SK-N-SH (cell line): ENCODE results near the gene FAT1. TPM values are rescaled to one million over a fixed set of nuclear protein-coding genes. Genes with fewer than 3 reads are reported as not detected.

ENCODE experiments used
- CTCF ChIA-PET: fragments of 300-600, 350-600 bp; formaldehyde crosslinking; extraction: SDS; loops from one replicate; lab custom pipeline; 2021; lab: Yijun Ruan, JAX
- POLR2A ChIA-PET: fragments of 350-600 bp; sonication (Branson Sonifier 250); formaldehyde crosslinking; extraction: SDS; loops from one replicate; lab custom pipeline; 2020; ENCODE audit warnings: antibody characterized with exemption, inconsistent platforms; lab: Yijun Ruan, JAX
- DNase-seq: peaks from one replicate; pipeline ENCODE4 v3.0.0; 2012
- H2AFZ ChIP-seq: fragments of 200-600 bp; sonication (generic); 2 replicates; pipeline ENCODE4 v1.8.1; 2016; ENCODE audit warnings: antibody characterized with exemption, mild to moderate bottlenecking, low read depth
- H3F3A ChIP-seq: fragments of 200-600 bp; sonication (generic); replicated peaks from 2 replicates; pipeline ENCODE3; 2016; ENCODE audit warnings: antibody characterized with exemption, mild to moderate bottlenecking; ENCODE audit not compliant: insufficient read depth
- H3K27ac ChIP-seq, 2 experiments: fragments of 200-500 bp in 1 of 2; fragments of 200-600 bp in 1 of 2; sonication (Bioruptor generic) in 1 of 2; sonication (generic), shearing (Covaris generic) in 1 of 2; 2 replicates each; pipeline versions ENCODE4 v1.5.1 to v1.6.1; 2014 to 2016; ENCODE audit warnings: low read depth in 2 of 2, inconsistent platforms in 1 of 2, low read length in 1 of 2, mild to moderate bottlenecking in 1 of 2, mixed read lengths in 1 of 2
- H3K27me3 ChIP-seq: fragments of 200-600 bp; sonication (generic), shearing (Covaris generic); 2 replicates; pipeline ENCODE4 v1.6.1; 2016; ENCODE audit warnings: mixed run types; ENCODE audit not compliant: insufficient read depth
- H3K36me3 ChIP-seq, 2 experiments: fragments of 200-500 bp in 1 of 2; fragments of 200-600 bp in 1 of 2; sonication (Bioruptor generic) in 1 of 2; sonication (generic) in 1 of 2; replicated peaks in 1 of 2; 2 replicates each; pipeline versions ENCODE3 to v1.5.1; 2014 to 2016; ENCODE audit warnings: low read length in 1 of 2, mild to moderate bottlenecking in 1 of 2; ENCODE audit not compliant: insufficient read depth in 2 of 2, control insufficient read depth in 1 of 2
- H3K4me1 ChIP-seq, 2 experiments: fragments of 200-500 bp in 1 of 2; fragments of 200-600 bp in 1 of 2; sonication (Bioruptor generic) in 1 of 2; sonication (generic), shearing (Covaris generic) in 1 of 2; 2 replicates each; pipeline versions ENCODE4 v1.5.1 to v1.6.1; 2014 to 2016; ENCODE audit warnings: low read depth in 1 of 2, low read length in 1 of 2, mixed run types in 1 of 2; ENCODE audit not compliant: insufficient read depth in 2 of 2, control insufficient read depth in 1 of 2
- H3K4me2 ChIP-seq: fragments of 200-600 bp; sonication (generic), shearing (Covaris generic); 2 replicates; pipeline ENCODE4 v1.6.1; 2017; ENCODE audit warnings: mixed run types
- H3K4me3 ChIP-seq, 2 experiments: fragments of 200-500 bp in 1 of 2; fragments of 200-600 bp in 1 of 2; sonication (Bioruptor generic) in 1 of 2; sonication (generic), shearing (Covaris generic) in 1 of 2; 2 replicates each; pipeline versions ENCODE4 v1.5.1 to v1.8.1; 2014 to 2016; ENCODE audit warnings: low read depth in 2 of 2, inconsistent platforms in 1 of 2, low read length in 1 of 2, mild to moderate bottlenecking in 1 of 2, mixed read lengths in 1 of 2, moderate library complexity in 1 of 2
- H3K79me2 ChIP-seq: fragments of 200-600 bp; sonication (generic); 2 replicates; pipeline ENCODE4 v1.8.1; 2017; ENCODE audit warnings: mild to moderate bottlenecking; ENCODE audit not compliant: insufficient read depth
- H3K9ac ChIP-seq: fragments of 200-600 bp; sonication (generic); 2 replicates; pipeline ENCODE4 v1.6.1; 2017; ENCODE audit warnings: mixed run types
- H3K9me2 ChIP-seq: fragments of 200-600 bp; sonication (generic); 2 replicates; pipeline ENCODE4 v1.6.1; 2017; ENCODE audit warnings: mixed run types
- H3K9me3 ChIP-seq: fragments of 200-600 bp; sonication (generic); 2 replicates; pipeline ENCODE4 v1.6.1; 2017; ENCODE audit warnings: mixed run types, mild to moderate bottlenecking, moderate library complexity
- H4K20me1 ChIP-seq: fragments of 200-600 bp; sonication (generic); 2 replicates; pipeline ENCODE4 v1.6.1; 2017; ENCODE audit warnings: mild to moderate bottlenecking, mixed run types; ENCODE audit not compliant: insufficient read depth
- ELF1 ChIP-seq: IDR thresholded peaks from 2 replicates; pipeline ENCODE4 v1.4.0; 2012
- EZH2phosphoT487 ChIP-seq: fragments of 200-600 bp; sonication (generic); IDR thresholded peaks from 2 replicates; pipeline ENCODE4 v1.6.1; 2017; ENCODE audit warnings: low read depth, mixed run types, mild to moderate bottlenecking, antibody characterized with exemption, moderate library complexity, borderline replicate concordance
- FOSL2 ChIP-seq: IDR thresholded peaks from 2 replicates; pipeline ENCODE4 v1.4.0; 2012; ENCODE audit warnings: low read depth, mild to moderate bottlenecking, moderate library complexity, borderline replicate concordance
- FOXM1 ChIP-seq: IDR thresholded peaks from 2 replicates; pipeline ENCODE4 v1.4.0; 2012; ENCODE audit warnings: low read depth, mild to moderate bottlenecking
- GATA2 ChIP-seq: sonication (generic); formaldehyde crosslinking; IDR thresholded peaks from 2 replicates; pipeline ENCODE4 v1.5.0; 2020; ENCODE audit warnings: mild to moderate bottlenecking, missing genetic modification reagents
- JUND ChIP-seq: IDR thresholded peaks from 2 replicates; pipeline ENCODE4 v1.4.0; 2012
- MEF2A ChIP-seq: IDR thresholded peaks from 2 replicates; pipeline ENCODE4 v1.4.0; 2012; ENCODE audit warnings: low read depth, borderline replicate concordance
- MXI1 ChIP-seq: IDR thresholded peaks from 2 replicates; pipeline ENCODE4 v1.6.1; 2012; ENCODE audit warnings: mild to moderate bottlenecking, low read depth, low read length, improper control_type of control experiment
- NFIC ChIP-seq: IDR thresholded peaks from 2 replicates; pipeline ENCODE4 v1.4.0; 2012; ENCODE audit warnings: borderline replicate concordance
- NRF1 ChIP-seq: IDR thresholded peaks from 2 replicates; pipeline ENCODE4 v1.6.1; 2012; ENCODE audit warnings: low read depth, mild to moderate bottlenecking, low read length
- RAD21 ChIP-seq: IDR thresholded peaks from 2 replicates; pipeline ENCODE4 v1.6.1; 2012; ENCODE audit warnings: mild to moderate bottlenecking, low read length
- RXRA ChIP-seq: IDR thresholded peaks from 2 replicates; pipeline ENCODE4 v1.4.0; 2012; ENCODE audit warnings: low read depth, mild to moderate bottlenecking, borderline replicate concordance
- SIN3A ChIP-seq: IDR thresholded peaks from 2 replicates; pipeline ENCODE4 v1.6.1; 2012; ENCODE audit warnings: low read depth, mild to moderate bottlenecking, low read length, moderate library complexity, borderline replicate concordance
- TAF1 ChIP-seq: IDR thresholded peaks from 2 replicates; pipeline ENCODE4 v1.6.1; 2012; ENCODE audit warnings: low read depth, mild to moderate bottlenecking, low read length, moderate library complexity, borderline replicate concordance
- WGBS: methylation state at CpG from one replicate; pipeline ENCODE4 v1.1.6; 2017; ENCODE audit warnings: low lambda C conversion rate; 5-methylcytosine and 5-hydroxymethylcytosine counted together
- polyA plus RNA-seq, 3 experiments: library from polyadenylated mRNA; depleted of rRNA; stranded (reverse); fragments of >200 nt; gene quantifications; 2 replicates each; pipeline ENCODE4 v1.2.3, GENCODE V29; 2012
- TF ChIP-seq, protein P1 (sequence below): fragments of 200-600 bp; sonication (generic); IDR thresholded peaks from 2 replicates; pipeline ENCODE4 v1.6.1; 2017; ENCODE audit warnings: antibody characterized with exemption, mild to moderate bottlenecking, moderate library complexity
- TF ChIP-seq, protein P2 (sequence below): IDR thresholded peaks from 2 replicates; pipeline ENCODE4 v1.4.0; 2012; ENCODE audit warnings: low read depth, borderline replicate concordance
- TF ChIP-seq, protein P3 (sequence below): fragments of 150-350 bp; IDR thresholded peaks from 2 replicates; pipeline ENCODE4 v1.6.1; 2017; ENCODE audit warnings: antibody characterized with exemption, low read length, low read depth, borderline replicate concordance
- TF ChIP-seq, protein P4 (sequence below): IDR thresholded peaks from 2 replicates; pipeline ENCODE4 v1.6.1; 2012; ENCODE audit warnings: mild to moderate bottlenecking, low read depth, low read length, moderate library complexity
- TF ChIP-seq, protein P5 (sequence below): IDR thresholded peaks from 2 replicates; pipeline ENCODE4 v1.4.0; 2012; ENCODE audit warnings: low read depth, borderline replicate concordance

The FAT1 gene
- polyA plus RNA-seq, 1 of the 3 experiments (the other 2 are of a cell fraction), result 41.3 TPM

DNA sequence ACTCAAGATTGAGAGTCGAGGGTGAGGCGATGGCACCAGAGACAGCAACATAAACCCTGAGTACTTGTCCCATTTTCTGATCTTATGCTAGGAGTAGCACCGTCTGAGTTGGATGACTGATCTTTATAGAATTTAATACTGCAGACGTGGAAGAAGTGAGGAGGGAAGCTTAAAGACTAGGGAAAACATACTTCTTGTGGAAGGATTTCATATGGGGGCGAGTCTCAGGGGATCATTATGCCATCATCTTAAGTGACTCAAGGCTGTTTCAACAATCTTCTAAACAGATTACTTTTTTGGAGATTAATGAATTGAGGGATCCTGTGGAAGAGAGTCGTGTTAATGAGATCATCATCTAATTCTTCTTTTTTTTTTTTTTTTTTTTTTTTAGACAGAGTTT, 17.2 kb upstream of the FAT1 start:
- no peak for DNase-seq
- Histone ChIP-seq H3K36me3 (no peaks in the 10 kb centered on the region), H3K79me2 (no peaks in the 10 kb centered on the region), H3K27ac (no peak overlapping the region), H3K9me2 (no peaks in the 10 kb centered on the region), H2AFZ (no peak overlapping the region), H3F3A (peaks cover 5% of the 10 kb centered on the region), H4K20me1 (no peaks in the 10 kb centered on the region), H3K4me2 (no peak overlapping the region), H3K9me3 (no peaks in the 10 kb centered on the region), H3K4me1 (no peaks in the 10 kb centered on the region; a peak in 2 of 4 replicates), H3K27me3 (no peaks in the 10 kb centered on the region), H3K9ac (no peak overlapping the region), H3K4me3 (no peak overlapping the region)
- ChIA-PET POLR2A (no interaction called here), CTCF (no interaction called here)
- 37% methylated on average over 6 of the region's 6 CpGs for WGBS
- TF ChIP-seq FOSL2 (no peak), RXRA (no peak), JUND (no peak), TAF1 (no peak), RAD21 (no peak), SIN3A (no peak), MXI1 (no peak), NRF1 (no peak), EZH2phosphoT487 (no peak), GATA2 (CRISPR knock-in tag) (no peak), ELF1 (no peak), FOXM1 (no peak), NFIC (no peak), MEF2A (no peak)
- TF ChIP-seq, protein P1, sequence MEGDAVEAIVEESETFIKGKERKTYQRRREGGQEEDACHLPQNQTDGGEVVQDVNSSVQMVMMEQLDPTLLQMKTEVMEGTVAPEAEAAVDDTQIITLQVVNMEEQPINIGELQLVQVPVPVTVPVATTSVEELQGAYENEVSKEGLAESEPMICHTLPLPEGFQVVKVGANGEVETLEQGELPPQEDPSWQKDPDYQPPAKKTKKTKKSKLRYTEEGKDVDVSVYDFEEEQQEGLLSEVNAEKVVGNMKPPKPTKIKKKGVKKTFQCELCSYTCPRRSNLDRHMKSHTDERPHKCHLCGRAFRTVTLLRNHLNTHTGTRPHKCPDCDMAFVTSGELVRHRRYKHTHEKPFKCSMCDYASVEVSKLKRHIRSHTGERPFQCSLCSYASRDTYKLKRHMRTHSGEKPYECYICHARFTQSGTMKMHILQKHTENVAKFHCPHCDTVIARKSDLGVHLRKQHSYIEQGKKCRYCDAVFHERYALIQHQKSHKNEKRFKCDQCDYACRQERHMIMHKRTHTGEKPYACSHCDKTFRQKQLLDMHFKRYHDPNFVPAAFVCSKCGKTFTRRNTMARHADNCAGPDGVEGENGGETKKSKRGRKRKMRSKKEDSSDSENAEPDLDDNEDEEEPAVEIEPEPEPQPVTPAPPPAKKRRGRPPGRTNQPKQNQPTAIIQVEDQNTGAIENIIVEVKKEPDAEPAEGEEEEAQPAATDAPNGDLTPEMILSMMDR, result no peak
- TF ChIP-seq, protein P2, sequence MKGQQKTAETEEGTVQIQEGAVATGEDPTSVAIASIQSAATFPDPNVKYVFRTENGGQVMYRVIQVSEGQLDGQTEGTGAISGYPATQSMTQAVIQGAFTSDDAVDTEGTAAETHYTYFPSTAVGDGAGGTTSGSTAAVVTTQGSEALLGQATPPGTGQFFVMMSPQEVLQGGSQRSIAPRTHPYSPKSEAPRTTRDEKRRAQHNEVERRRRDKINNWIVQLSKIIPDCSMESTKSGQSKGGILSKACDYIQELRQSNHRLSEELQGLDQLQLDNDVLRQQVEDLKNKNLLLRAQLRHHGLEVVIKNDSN, result no peak
- TF ChIP-seq, protein P3, sequence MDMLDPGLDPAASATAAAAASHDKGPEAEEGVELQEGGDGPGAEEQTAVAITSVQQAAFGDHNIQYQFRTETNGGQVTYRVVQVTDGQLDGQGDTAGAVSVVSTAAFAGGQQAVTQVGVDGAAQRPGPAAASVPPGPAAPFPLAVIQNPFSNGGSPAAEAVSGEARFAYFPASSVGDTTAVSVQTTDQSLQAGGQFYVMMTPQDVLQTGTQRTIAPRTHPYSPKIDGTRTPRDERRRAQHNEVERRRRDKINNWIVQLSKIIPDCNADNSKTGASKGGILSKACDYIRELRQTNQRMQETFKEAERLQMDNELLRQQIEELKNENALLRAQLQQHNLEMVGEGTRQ, result no peak
- TF ChIP-seq, protein P4, sequence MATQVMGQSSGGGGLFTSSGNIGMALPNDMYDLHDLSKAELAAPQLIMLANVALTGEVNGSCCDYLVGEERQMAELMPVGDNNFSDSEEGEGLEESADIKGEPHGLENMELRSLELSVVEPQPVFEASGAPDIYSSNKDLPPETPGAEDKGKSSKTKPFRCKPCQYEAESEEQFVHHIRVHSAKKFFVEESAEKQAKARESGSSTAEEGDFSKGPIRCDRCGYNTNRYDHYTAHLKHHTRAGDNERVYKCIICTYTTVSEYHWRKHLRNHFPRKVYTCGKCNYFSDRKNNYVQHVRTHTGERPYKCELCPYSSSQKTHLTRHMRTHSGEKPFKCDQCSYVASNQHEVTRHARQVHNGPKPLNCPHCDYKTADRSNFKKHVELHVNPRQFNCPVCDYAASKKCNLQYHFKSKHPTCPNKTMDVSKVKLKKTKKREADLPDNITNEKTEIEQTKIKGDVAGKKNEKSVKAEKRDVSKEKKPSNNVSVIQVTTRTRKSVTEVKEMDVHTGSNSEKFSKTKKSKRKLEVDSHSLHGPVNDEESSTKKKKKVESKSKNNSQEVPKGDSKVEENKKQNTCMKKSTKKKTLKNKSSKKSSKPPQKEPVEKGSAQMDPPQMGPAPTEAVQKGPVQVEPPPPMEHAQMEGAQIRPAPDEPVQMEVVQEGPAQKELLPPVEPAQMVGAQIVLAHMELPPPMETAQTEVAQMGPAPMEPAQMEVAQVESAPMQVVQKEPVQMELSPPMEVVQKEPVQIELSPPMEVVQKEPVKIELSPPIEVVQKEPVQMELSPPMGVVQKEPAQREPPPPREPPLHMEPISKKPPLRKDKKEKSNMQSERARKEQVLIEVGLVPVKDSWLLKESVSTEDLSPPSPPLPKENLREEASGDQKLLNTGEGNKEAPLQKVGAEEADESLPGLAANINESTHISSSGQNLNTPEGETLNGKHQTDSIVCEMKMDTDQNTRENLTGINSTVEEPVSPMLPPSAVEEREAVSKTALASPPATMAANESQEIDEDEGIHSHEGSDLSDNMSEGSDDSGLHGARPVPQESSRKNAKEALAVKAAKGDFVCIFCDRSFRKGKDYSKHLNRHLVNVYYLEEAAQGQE, result no peak
- TF ChIP-seq, protein P5, sequence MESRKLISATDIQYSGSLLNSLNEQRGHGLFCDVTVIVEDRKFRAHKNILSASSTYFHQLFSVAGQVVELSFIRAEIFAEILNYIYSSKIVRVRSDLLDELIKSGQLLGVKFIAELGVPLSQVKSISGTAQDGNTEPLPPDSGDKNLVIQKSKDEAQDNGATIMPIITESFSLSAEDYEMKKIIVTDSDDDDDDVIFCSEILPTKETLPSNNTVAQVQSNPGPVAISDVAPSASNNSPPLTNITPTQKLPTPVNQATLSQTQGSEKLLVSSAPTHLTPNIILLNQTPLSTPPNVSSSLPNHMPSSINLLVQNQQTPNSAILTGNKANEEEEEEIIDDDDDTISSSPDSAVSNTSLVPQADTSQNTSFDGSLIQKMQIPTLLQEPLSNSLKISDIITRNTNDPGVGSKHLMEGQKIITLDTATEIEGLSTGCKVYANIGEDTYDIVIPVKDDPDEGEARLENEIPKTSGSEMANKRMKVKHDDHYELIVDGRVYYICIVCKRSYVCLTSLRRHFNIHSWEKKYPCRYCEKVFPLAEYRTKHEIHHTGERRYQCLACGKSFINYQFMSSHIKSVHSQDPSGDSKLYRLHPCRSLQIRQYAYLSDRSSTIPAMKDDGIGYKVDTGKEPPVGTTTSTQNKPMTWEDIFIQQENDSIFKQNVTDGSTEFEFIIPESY, result no peak
